ENCODE data around the gene RGS9. TPM values are rescaled to one million over a fixed set of nuclear protein-coding genes. Genes with fewer than 3 reads are reported as not detected.

The RGS9 gene
- total RNA-seq, 1 donor from 2014 or later = 8.5 TPM

GRCh38 chr17:65235284-65235683, 98.1 kb downstream of the RGS9 start:
- no peaks in the 10 kb centered on the region for H3K4me1 Mint-ChIP-seq (ENCODE audit: unreplicated experiment)
- no peak for TF ChIP-seq CTCF (IDR thresholded peaks at IDR 0.05; ENCODE audit: unreplicated experiment)

GRCh38 chr17:65236321-65236720, 99.2 kb downstream of the RGS9 start:
- no peak for TF ChIP-seq CTCF (IDR thresholded peaks at IDR 0.05; ENCODE audit: unreplicated experiment)
- Mint-ChIP-seq H3K36me3 (ENCODE audit: low read depth, unreplicated experiment) (no peaks in the 10 kb centered on the region), H3K27ac (ENCODE audit: unreplicated experiment) (no peak overlapping the region), H3K4me3 (ENCODE audit: unreplicated experiment) (no peak overlapping the region), H3K4me1 (ENCODE audit: unreplicated experiment) (no peaks in the 10 kb centered on the region), H3K9me3 (ENCODE audit: unreplicated experiment) (no peaks in the 10 kb centered on the region), H3K27me3 (ENCODE audit: unreplicated experiment) (peaks cover 5% of the 10 kb centered on the region)
- DNase-seq (ENCODE audit: low spot score) = no peak

More at GRCh38 chr17:65235284-65235683, 98.1 kb downstream of the RGS9 start:
- peaks cover 5% of the 10 kb centered on the region for H3K27me3 Mint-ChIP-seq (ENCODE audit: unreplicated experiment)
- no peaks in the 10 kb centered on the region for H3K9me3 Mint-ChIP-seq (ENCODE audit: unreplicated experiment)
- no peak overlapping the region for H3K27ac Mint-ChIP-seq (ENCODE audit: unreplicated experiment)
- no peak overlapping the region for H3K4me3 Mint-ChIP-seq (ENCODE audit: unreplicated experiment)
- DNase-seq (ENCODE audit: low spot score) = no peak
- H3K36me3 Mint-ChIP-seq (ENCODE audit: low read depth, unreplicated experiment) = no peaks in the 10 kb centered on the region

GRCh38 chr17:65243838-65244625, 106.9 kb downstream of the RGS9 start:
- no peak for DNase-seq (ENCODE audit: low spot score)
- Mint-ChIP-seq H3K27ac (ENCODE audit: unreplicated experiment) (no peak overlapping the region), H3K4me3 (ENCODE audit: unreplicated experiment) (no peak overlapping the region), H3K36me3 (ENCODE audit: low read depth, unreplicated experiment) (no peaks in the 10 kb centered on the region), H3K4me1 (ENCODE audit: unreplicated experiment) (peaks cover 9% of the 10 kb centered on the region), H3K9me3 (ENCODE audit: unreplicated experiment) (no peaks in the 10 kb centered on the region), H3K27me3 (ENCODE audit: unreplicated experiment) (peaks cover 2% of the 10 kb centered on the region)
- no peak for TF ChIP-seq CTCF (IDR thresholded peaks at IDR 0.05; ENCODE audit: unreplicated experiment)

- Mint-ChIP-seq H3K9me3 (ENCODE audit: unreplicated experiment) (no peaks in the 10 kb centered on the region), H3K4me1 (ENCODE audit: unreplicated experiment) (peaks cover 9% of the 10 kb centered on the region), H3K36me3 (ENCODE audit: low read depth, unreplicated experiment) (no peaks in the 10 kb centered on the region), H3K27me3 (ENCODE audit: unreplicated experiment) (peaks cover 2% of the 10 kb centered on the region), H3K4me3 (ENCODE audit: unreplicated experiment) (no peak overlapping the region), H3K27ac (ENCODE audit: unreplicated experiment) (no peak overlapping the region)
- no peak for TF ChIP-seq CTCF (IDR thresholded peaks at IDR 0.05; ENCODE audit: unreplicated experiment)
- no peak for DNase-seq (ENCODE audit: low spot score)
Observed at GRCh38 chr17:65246252-65246651, 109.1 kb downstream of the RGS9 start.

- Mint-ChIP-seq H3K9me3 (ENCODE audit: unreplicated experiment) (no peaks in the 10 kb centered on the region), H3K36me3 (ENCODE audit: low read depth, unreplicated experiment) (no peaks in the 10 kb centered on the region), H3K4me3 (ENCODE audit: unreplicated experiment) (no peak overlapping the region), H3K27me3 (ENCODE audit: unreplicated experiment) (peaks cover 3% of the 10 kb centered on the region), H3K4me1 (ENCODE audit: unreplicated experiment) (peaks cover 9% of the 10 kb centered on the region), H3K27ac (ENCODE audit: unreplicated experiment) (no peak overlapping the region)
- no peak for TF ChIP-seq CTCF (IDR thresholded peaks at IDR 0.05; ENCODE audit: unreplicated experiment)
- DNase-seq (ENCODE audit: low spot score) = no peak
Observed at GRCh38 chr17:65249774-65250173, 112.6 kb downstream of the RGS9 start.

Data from endothelial cell (in vitro differentiated cells).